PFSK-1 (cell line): ENCODE results near the gene CCIN.

Experiments used
- FOXP2 ChIP-seq: optimal IDR thresholded peaks from 2 replicates; pipeline ENCODE3; 2011; ENCODE audit warnings: borderline replicate concordance, control low read depth, inconsistent platforms; ENCODE audit not compliant: insufficient read depth; ENCODE audit errors: extremely low read length, extremely low read depth
- POLR2AphosphoS5 ChIP-seq: IDR thresholded peaks from 2 replicates; pipeline ENCODE4 v1.6.1; 2012; ENCODE audit warnings: low read depth, mild to moderate bottlenecking, control low read depth, low read length, moderate library complexity
- REST ChIP-seq, 2 experiments: IDR thresholded peaks; 2 replicates each; pipeline versions ENCODE4 v1.6.1 to v1.8.0; 2011 to 2012; ENCODE audit warnings: low read depth in 2 of 2, low read length in 2 of 2, control low read depth in 1 of 2, inconsistent platforms in 1 of 2, mild to moderate bottlenecking in 1 of 2, moderate library complexity in 1 of 2; ENCODE audit not compliant: insufficient read depth in 1 of 2
- SIN3A ChIP-seq: IDR thresholded peaks from 2 replicates; pipeline ENCODE4 v1.6.1; 2012; ENCODE audit warnings: mild to moderate bottlenecking, low read length, moderate library complexity, borderline replicate concordance; ENCODE audit not compliant: insufficient read depth
- TAF1 ChIP-seq: IDR thresholded peaks from 2 replicates; pipeline ENCODE4 v1.6.1; 2012; ENCODE audit warnings: low read length, control low read depth, borderline replicate concordance; ENCODE audit not compliant: insufficient read depth

CCIN gene

DNA sequence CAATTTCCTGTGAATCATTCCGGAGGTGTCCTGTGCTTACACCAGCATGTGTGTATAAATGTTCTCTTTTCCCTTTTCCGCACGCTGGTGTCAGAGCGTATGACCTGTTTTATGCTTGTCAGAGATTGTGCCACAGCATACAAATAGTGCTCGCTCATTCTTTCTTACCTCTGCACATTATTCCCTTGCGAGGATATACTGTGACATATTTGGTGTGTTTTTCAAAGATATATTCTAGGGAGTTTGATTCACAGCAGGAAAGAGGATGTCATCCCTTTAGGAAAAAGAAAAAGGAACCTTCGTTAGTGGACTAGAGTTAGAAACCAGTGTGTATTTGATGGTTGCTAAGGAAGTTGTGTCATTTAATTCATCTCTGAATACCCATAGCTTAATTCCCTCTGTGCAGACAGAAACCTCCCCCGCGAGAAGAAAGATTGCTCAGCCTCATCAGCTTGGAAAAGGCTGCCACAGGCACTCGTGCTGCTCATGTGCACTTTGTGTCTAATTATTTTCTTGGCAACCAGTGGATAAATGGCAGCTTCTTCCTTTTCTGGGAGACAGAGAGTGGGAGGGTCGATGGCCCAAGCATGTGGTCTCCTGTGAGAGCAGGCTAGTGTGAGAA lies 14.7 kb upstream of the CCIN start:
- no peak for TF ChIP-seq REST (IDR thresholded peaks at IDR 0.05; ENCODE audit: insufficient read depth in 1 of 2, low read depth in 2 of 2, low read length in 2 of 2)
- no peak for TF ChIP-seq POLR2AphosphoS5
- no peak for TF ChIP-seq SIN3A
- TF ChIP-seq FOXP2, result no peak
- no peak for TF ChIP-seq TAF1

GRCh38 chr9:36156116-36156515 lies 13.1 kb upstream of the CCIN start:
- TF ChIP-seq TAF1, result no peak

- TF ChIP-seq FOXP2 (no peak), POLR2AphosphoS5 (no peak), SIN3A (no peak), REST (IDR thresholded peaks at IDR 0.05; ENCODE audit: insufficient read depth in 1 of 2, low read depth in 2 of 2, low read length in 2 of 2) (no peak), TAF1 (no peak)
These were observed 11.1 kb upstream of the CCIN start for GRCh38 chr9:36158122-36158521.

- TF ChIP-seq REST (IDR thresholded peaks at IDR 0.05; ENCODE audit: insufficient read depth in 1 of 2, low read depth in 2 of 2, low read length in 2 of 2), result no peak
- TF ChIP-seq FOXP2, result no peak
- TF ChIP-seq SIN3A, result no peak
- TF ChIP-seq TAF1, result no peak
- no peak for TF ChIP-seq POLR2AphosphoS5
These were observed 10.3 kb upstream of the CCIN start for GRCh38 chr9:36158917-36159316.

DNA sequence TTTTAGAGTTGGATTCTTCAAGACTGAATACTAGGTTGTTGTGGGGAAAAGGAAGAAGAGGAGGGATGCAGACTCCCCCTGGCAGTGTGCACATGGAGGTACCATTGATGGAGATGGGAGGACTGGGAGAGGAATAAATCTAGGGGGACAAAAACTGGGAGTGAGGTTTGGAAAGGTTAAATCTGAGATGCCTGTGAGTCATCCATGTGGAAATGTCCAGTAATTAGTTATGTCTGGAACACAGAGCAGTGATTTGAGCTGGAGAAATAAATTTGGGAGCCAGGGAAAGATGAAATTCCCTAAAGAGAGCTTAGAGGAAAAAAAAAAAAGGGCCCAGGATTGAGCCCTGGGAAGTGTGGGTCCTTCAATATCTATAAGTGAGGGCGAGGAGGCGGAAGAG lies 8.0 kb upstream of the CCIN start:
- TF ChIP-seq SIN3A (no peak), TAF1 (no peak), POLR2AphosphoS5 (no peak), REST (IDR thresholded peaks at IDR 0.05; ENCODE audit: insufficient read depth in 1 of 2, low read depth in 2 of 2, low read length in 2 of 2) (no peak), FOXP2 (no peak)
